H9 (cell line): Measurements from ENCODE around the gene CALN1. TPM values are rescaled to one million over a fixed set of nuclear protein-coding genes. Genes with fewer than 3 reads are reported as not detected.

ENCODE experiments used
- DNase-seq: peaks from one replicate; pipeline ENCODE4 v3.0.0-alpha.2; 2017
- H2AFZ ChIP-seq: one replicate; pipeline ENCODE4 v1.6.1; 2013; ENCODE audit warnings: mild to moderate bottlenecking, low read length, control low read depth, moderate library complexity
- H2AK5ac ChIP-seq: 2 replicates; pipeline ENCODE4 v1.6.1; 2013; ENCODE audit warnings: low read length, control low read depth, mixed read lengths; ENCODE audit not compliant: insufficient read length
- H2BK120ac ChIP-seq: one replicate; pipeline ENCODE4 v1.6.1; 2013; ENCODE audit warnings: low read depth, mild to moderate bottlenecking, low read length, control low read depth, inconsistent platforms; ENCODE audit not compliant: poor library complexity, severe bottlenecking
- H2BK12ac ChIP-seq: 2 replicates; pipeline ENCODE4 v1.6.1; 2013; ENCODE audit warnings: low read length, control low read depth, mixed read lengths, low read depth; ENCODE audit not compliant: insufficient read length
- H2BK15ac ChIP-seq: 2 replicates; pipeline ENCODE4 v1.6.1; 2013; ENCODE audit warnings: low read depth, low read length, control low read depth
- H2BK20ac ChIP-seq: one replicate; pipeline ENCODE4 v1.6.1; 2013; ENCODE audit warnings: low read depth, mild to moderate bottlenecking, low read length, control low read depth, inconsistent platforms; ENCODE audit not compliant: poor library complexity, severe bottlenecking
- H2BK5ac ChIP-seq: 2 replicates; pipeline ENCODE4 v1.6.1; 2013; ENCODE audit warnings: low read length, control low read depth, mixed read lengths; ENCODE audit not compliant: insufficient read length
- H3K14ac ChIP-seq: 2 replicates; pipeline ENCODE4 v1.6.1; 2013; ENCODE audit warnings: low read length, control low read depth; ENCODE audit not compliant: insufficient read depth
- H3K18ac ChIP-seq: 2 replicates; pipeline ENCODE4 v1.6.1; 2013; ENCODE audit warnings: low read depth, mild to moderate bottlenecking, mixed read lengths, low read length, control low read depth; ENCODE audit not compliant: insufficient read length
- H3K23ac ChIP-seq: 2 replicates; pipeline ENCODE4 v1.6.1; 2013; ENCODE audit warnings: low read length, control low read depth, mixed read lengths, low read depth; ENCODE audit not compliant: insufficient read length
- H3K23me2 ChIP-seq: 2 replicates; pipeline ENCODE4 v1.6.1; 2013; ENCODE audit warnings: low read depth, mild to moderate bottlenecking, mixed read lengths, low read length, control low read depth; ENCODE audit not compliant: insufficient read length, poor library complexity, severe bottlenecking
- H3K27ac ChIP-seq: 2 replicates; pipeline ENCODE4 v1.5.1; 2013; ENCODE audit warnings: low read length, control low read depth, mixed read lengths, low read depth; ENCODE audit not compliant: insufficient read length
- H3K27me3 ChIP-seq: 2 replicates; pipeline ENCODE4 v1.6.1; 2013; ENCODE audit warnings: low read length, control low read depth, inconsistent platforms; ENCODE audit not compliant: insufficient read depth
- H3K4ac ChIP-seq: 2 replicates; pipeline ENCODE4 v1.6.1; 2013; ENCODE audit warnings: low read depth, mild to moderate bottlenecking, control low read depth, inconsistent platforms, low read length, moderate library complexity
- H3K4me1 ChIP-seq: 2 replicates; pipeline ENCODE4 v1.6.1; 2013; ENCODE audit warnings: low read length, control low read depth, inconsistent platforms; ENCODE audit not compliant: insufficient read depth
- H3K4me2 ChIP-seq: 2 replicates; pipeline ENCODE4 v1.6.1; 2013; ENCODE audit warnings: low read length, control low read depth, mixed read lengths; ENCODE audit not compliant: insufficient read length, insufficient read depth
- H3K56ac ChIP-seq: 2 replicates; pipeline ENCODE4 v1.6.1; 2013; ENCODE audit warnings: low read depth, mild to moderate bottlenecking, mixed read lengths, low read length, control low read depth; ENCODE audit not compliant: insufficient read length
- H3K79me1 ChIP-seq: 2 replicates; pipeline ENCODE4 v1.6.1; 2013; ENCODE audit warnings: low read depth, mild to moderate bottlenecking, moderate library complexity, low read length, control low read depth, inconsistent platforms; ENCODE audit not compliant: insufficient read depth, poor library complexity, severe bottlenecking
- H3K79me2 ChIP-seq: 2 replicates; pipeline ENCODE4 v1.6.1; 2013; ENCODE audit warnings: low read length, control low read depth, inconsistent platforms; ENCODE audit not compliant: insufficient read depth
- H3K9ac ChIP-seq: 2 replicates; pipeline ENCODE4 v1.6.1; 2013; ENCODE audit warnings: low read length, control low read depth, mixed read lengths; ENCODE audit not compliant: insufficient read length; ENCODE audit errors: extremely low read depth
- H3K9me3 ChIP-seq: one replicate; pipeline ENCODE4 v1.6.1; 2013; ENCODE audit warnings: low read depth, low read length, inconsistent platforms; ENCODE audit not compliant: control insufficient read depth
- H3T11ph ChIP-seq: one replicate; pipeline ENCODE4 v1.6.1; 2013; ENCODE audit warnings: mild to moderate bottlenecking, low read length, control low read depth, inconsistent platforms
- H4K20me1 ChIP-seq: one replicate; pipeline ENCODE4 v1.6.1; 2013; ENCODE audit not compliant: control insufficient read depth, insufficient read length, insufficient read depth
- H4K5ac ChIP-seq: 2 replicates; pipeline ENCODE4 v1.6.1; 2013; ENCODE audit warnings: low read depth, mild to moderate bottlenecking, mixed read lengths, low read length, control low read depth; ENCODE audit not compliant: insufficient read length
- H4K8ac ChIP-seq: replicated peaks from 2 replicates; pipeline ENCODE4 v1.6.1; 2013; ENCODE audit warnings: low read length, control low read depth, mixed read lengths, low read depth; ENCODE audit not compliant: insufficient read length
- H4K91ac ChIP-seq: 2 replicates; pipeline ENCODE4 v1.6.1; 2013; ENCODE audit warnings: low read depth, mild to moderate bottlenecking, moderate library complexity, mixed read lengths, low read length, control low read depth; ENCODE audit not compliant: insufficient read length
- H3K27ac Mint-ChIP-seq, 3 experiments: 2 replicates in 2 of 3; 3 replicates in 1 of 3; pipeline ENCODE4 v1.8.0; 2020 to 2021; ENCODE audit warnings: mixed read lengths in 3 of 3, mild to moderate bottlenecking in 1 of 3, moderate library complexity in 1 of 3
- H3K27me3 Mint-ChIP-seq: 2 replicates; pipeline ENCODE4 v1.8.0; 2021; ENCODE audit warnings: low read depth, mild to moderate bottlenecking, moderate library complexity, mixed read lengths
- H3K36me3 Mint-ChIP-seq, 3 experiments: 2 replicates in 2 of 3; 3 replicates in 1 of 3; pipeline ENCODE4 v1.8.0; 2020 to 2021; ENCODE audit warnings: low read depth in 3 of 3, mixed read lengths in 3 of 3; ENCODE audit not compliant: insufficient read depth in 1 of 3
- H3K4me1 Mint-ChIP-seq, 2 experiments: 2 replicates each; pipeline ENCODE4 v1.8.0; 2020; ENCODE audit warnings: mixed read lengths in 2 of 2
- H3K4me3 Mint-ChIP-seq, 2 experiments: 2 replicates in 1 of 2; 3 replicates in 1 of 2; pipeline ENCODE4 v1.8.0; 2020 to 2021; ENCODE audit warnings: mild to moderate bottlenecking in 2 of 2, mixed read lengths in 2 of 2, moderate library complexity in 1 of 2
- H3K9me3 Mint-ChIP-seq, 2 experiments: 2 replicates in 1 of 2; 3 replicates in 1 of 2; pipeline ENCODE4 v1.8.0; 2020; ENCODE audit warnings: mild to moderate bottlenecking in 2 of 2, mixed read lengths in 2 of 2, moderate library complexity in 1 of 2
- WGBS: extraction: QIAGEN DNeasy Blood & Tissue Kit; methylation state at CpG from one replicate; pipeline ENCODE4 v1.1.7; 2013; ENCODE audit warnings: missing lambda C conversion rate, low lambda C conversion rate, mixed read lengths; ENCODE audit not compliant: insufficient read length; ENCODE audit errors: extremely low coverage; 5-methylcytosine and 5-hydroxymethylcytosine counted together
- total RNA-seq: library from RNA; stranded (reverse); gene quantifications from 2 replicates; pipeline ENCODE4 v1.2.1, GENCODE V29; 2021
- TF ChIP-seq, protein P1 (sequence below): fragments of 200-600 bp; sonication (generic); conservative IDR thresholded peaks from 3 replicates; pipeline ENCODE4 v1.8.0; 2021; ENCODE audit warnings: antibody characterized with exemption, mild to moderate bottlenecking

Gene CALN1
- total RNA-seq, 1 experiment from 2014 or later = 2.8 TPM

DNA sequence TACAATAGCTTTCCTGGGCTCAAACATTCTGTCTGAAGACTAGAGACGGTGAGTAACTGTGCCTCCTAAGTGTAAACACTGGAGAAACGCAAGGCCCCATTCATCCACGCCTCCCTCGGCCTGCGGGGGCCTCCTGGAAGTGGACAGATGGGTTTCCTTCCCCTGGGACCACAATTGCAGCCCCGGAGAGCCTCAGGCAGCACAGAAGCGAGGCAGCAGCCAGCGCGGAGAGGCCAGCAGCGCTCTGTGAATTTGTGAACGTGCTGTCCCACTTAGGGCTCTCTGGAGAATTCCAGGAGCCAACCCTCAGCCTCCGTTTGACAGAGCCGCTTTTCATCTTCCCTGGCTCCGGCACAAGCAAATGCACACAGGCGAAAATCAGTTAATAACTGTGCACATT is 23.2 kb upstream of the CALN1 start:
- no peaks in the 10 kb centered on the region for H3K36me3 Mint-ChIP-seq
- H3K27ac ChIP-seq = no peak overlapping the region
- no peaks in the 10 kb centered on the region for H3K4me1 ChIP-seq
- no peak overlapping the region for H2BK12ac ChIP-seq
- no peak overlapping the region for H2BK15ac ChIP-seq
- no peaks in the 10 kb centered on the region for H3K79me1 ChIP-seq
- no peaks in the 10 kb centered on the region for H3K79me2 ChIP-seq
- H3K23ac ChIP-seq = no peak overlapping the region
- H3K27me3 Mint-ChIP-seq = peaks cover 7% of the 10 kb centered on the region
- no peak overlapping the region for H3K9ac ChIP-seq
- no peak overlapping the region for H3K4me3 Mint-ChIP-seq
- DNase-seq = no peak
- TF ChIP-seq, protein P1, sequence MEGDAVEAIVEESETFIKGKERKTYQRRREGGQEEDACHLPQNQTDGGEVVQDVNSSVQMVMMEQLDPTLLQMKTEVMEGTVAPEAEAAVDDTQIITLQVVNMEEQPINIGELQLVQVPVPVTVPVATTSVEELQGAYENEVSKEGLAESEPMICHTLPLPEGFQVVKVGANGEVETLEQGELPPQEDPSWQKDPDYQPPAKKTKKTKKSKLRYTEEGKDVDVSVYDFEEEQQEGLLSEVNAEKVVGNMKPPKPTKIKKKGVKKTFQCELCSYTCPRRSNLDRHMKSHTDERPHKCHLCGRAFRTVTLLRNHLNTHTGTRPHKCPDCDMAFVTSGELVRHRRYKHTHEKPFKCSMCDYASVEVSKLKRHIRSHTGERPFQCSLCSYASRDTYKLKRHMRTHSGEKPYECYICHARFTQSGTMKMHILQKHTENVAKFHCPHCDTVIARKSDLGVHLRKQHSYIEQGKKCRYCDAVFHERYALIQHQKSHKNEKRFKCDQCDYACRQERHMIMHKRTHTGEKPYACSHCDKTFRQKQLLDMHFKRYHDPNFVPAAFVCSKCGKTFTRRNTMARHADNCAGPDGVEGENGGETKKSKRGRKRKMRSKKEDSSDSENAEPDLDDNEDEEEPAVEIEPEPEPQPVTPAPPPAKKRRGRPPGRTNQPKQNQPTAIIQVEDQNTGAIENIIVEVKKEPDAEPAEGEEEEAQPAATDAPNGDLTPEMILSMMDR = no peak
- H3K14ac ChIP-seq = no peak overlapping the region
- H3K9me3 Mint-ChIP-seq = no peaks in the 10 kb centered on the region
- no peak overlapping the region for H4K8ac ChIP-seq
- H3K4me1 Mint-ChIP-seq = peaks cover 0 to 2% of the 10 kb centered on the region in 2 experiments; a peak in 1 of 4 replicates
- no peaks in the 10 kb centered on the region for H3K23me2 ChIP-seq
- H2BK20ac ChIP-seq = no peak overlapping the region
- no peak overlapping the region for H2AK5ac ChIP-seq
- H3K27ac Mint-ChIP-seq = no peak overlapping the region
- H2AFZ ChIP-seq = no peak overlapping the region
- no peak overlapping the region for H3K4ac ChIP-seq
- no peak overlapping the region for H3K18ac ChIP-seq
- no peak overlapping the region for H2BK5ac ChIP-seq
- no peaks in the 10 kb centered on the region for H3K9me3 ChIP-seq
- H4K5ac ChIP-seq = no peak overlapping the region
- no peak overlapping the region for H3T11ph ChIP-seq
- no peaks in the 10 kb centered on the region for H4K20me1 ChIP-seq
- no peak overlapping the region for H3K4me2 ChIP-seq
- H3K27me3 ChIP-seq = no peaks in the 10 kb centered on the region
- no peak overlapping the region for H3K56ac ChIP-seq
- no CpG with 5 or more reads among the region's 15 CpGs for WGBS
- H4K91ac ChIP-seq = no peak overlapping the region
- H2BK120ac ChIP-seq = no peak overlapping the region
